Mononuclear cell (primary cell): Measurements from ENCODE around the gene TCERG1L. TPM values are rescaled to one million over a fixed set of nuclear protein-coding genes. Genes with fewer than 3 reads are reported as not detected.
"Not testable (repeated sequence)": the region's sequence is repeated elsewhere in the genome, so short reads cannot be mapped to it uniquely, and the experiment has no call there.

ENCODE experiments used
- H3K27me3 ChIP-seq: 2 replicates; pipeline ENCODE4 v1.6.0; 2011; ENCODE audit warnings: low read length, control low read depth; ENCODE audit not compliant: insufficient read depth
- H3K4me1 ChIP-seq: 2 replicates; pipeline ENCODE4 v1.5.1; 2011; ENCODE audit warnings: mild to moderate bottlenecking, low read length, control low read depth; ENCODE audit not compliant: insufficient read depth
- H3K4me3 ChIP-seq: 2 replicates; pipeline ENCODE4 v1.5.1; 2011; ENCODE audit warnings: mild to moderate bottlenecking, low read length, moderate library complexity
- H3K9me3 ChIP-seq: 2 replicates; pipeline ENCODE4 v1.5.1; 2011; ENCODE audit warnings: low read depth, mild to moderate bottlenecking, control low read depth, low read length
- total RNA-seq: library from RNA; depleted of rRNA; stranded (reverse); fragments of >200 nt; gene quantifications from one replicate; pipeline ENCODE4 v1.2.3, GENCODE V29; 2012

Gene TCERG1L
- total RNA-seq, 1 donor, result under 0.01 TPM

GRCh38 chr10:131178521-131179331 is 132.8 kb downstream of the TCERG1L start:
- peaks cover 9% of the 10 kb centered on the region for H3K9me3 ChIP-seq
- no peaks in the 10 kb centered on the region for H3K4me1 ChIP-seq
- no peak overlapping the region for H3K4me3 ChIP-seq
- no peaks in the 10 kb centered on the region for H3K27me3 ChIP-seq

- no peaks in the 10 kb centered on the region for H3K4me1 ChIP-seq
- H3K9me3 ChIP-seq, result peaks cover 9% of the 10 kb centered on the region
These were observed 133.8 kb downstream of the TCERG1L start for GRCh38 chr10:131177431-131178327.

GRCh38 chr10:131176907-131177306 is 134.6 kb downstream of the TCERG1L start:
- no peaks in the 10 kb centered on the region for H3K27me3 ChIP-seq
- peaks cover 9% of the 10 kb centered on the region for H3K9me3 ChIP-seq
- no peak overlapping the region for H3K4me3 ChIP-seq

More at GRCh38 chr10:131177431-131178327, 133.8 kb downstream of the TCERG1L start:
- no peaks in the 10 kb centered on the region for H3K27me3 ChIP-seq
- H3K4me3 ChIP-seq, result no peak overlapping the region

GRCh38 chr10:131176324-131176723 is 135.2 kb downstream of the TCERG1L start:
- H3K4me3 ChIP-seq, H3K9me3 ChIP-seq, H3K4me1 ChIP-seq, H3K27me3 ChIP-seq: not testable (repeated sequence)

More at GRCh38 chr10:131176907-131177306, 134.6 kb downstream of the TCERG1L start:
- no peaks in the 10 kb centered on the region for H3K4me1 ChIP-seq

GRCh38 chr10:131175891-131176290 is 135.6 kb downstream of the TCERG1L start:
- Histone ChIP-seq H3K27me3 (no peaks in the 10 kb centered on the region), H3K9me3 (peaks cover 9% of the 10 kb centered on the region), H3K4me1 (no peaks in the 10 kb centered on the region), H3K4me3 (no peak overlapping the region)

GRCh38 chr10:131174651-131175540 is 136.6 kb downstream of the TCERG1L start:
- no peak overlapping the region for H3K4me3 ChIP-seq
- H3K27me3 ChIP-seq, result no peaks in the 10 kb centered on the region
- H3K9me3 ChIP-seq, result peaks cover 9% of the 10 kb centered on the region
- H3K4me1 ChIP-seq, result no peaks in the 10 kb centered on the region

GRCh38 chr10:131174211-131174565 is 137.3 kb downstream of the TCERG1L start:
- Histone ChIP-seq H3K4me1 (no peaks in the 10 kb centered on the region), H3K9me3 (peaks cover 9% of the 10 kb centered on the region), H3K27me3 (no peaks in the 10 kb centered on the region), H3K4me3 (no peak overlapping the region)

GRCh38 chr10:131173484-131174210 is 137.9 kb downstream of the TCERG1L start:
- Histone ChIP-seq H3K27me3 (no peaks in the 10 kb centered on the region), H3K4me1 (no peaks in the 10 kb centered on the region), H3K4me3 (no peak overlapping the region), H3K9me3 (peaks cover 9% of the 10 kb centered on the region)

GRCh38 chr10:131172433-131172832 is 139.1 kb downstream of the TCERG1L start:
- H3K4me1 ChIP-seq, result no peaks in the 10 kb centered on the region
- no peaks in the 10 kb centered on the region for H3K27me3 ChIP-seq
- no peak overlapping the region for H3K4me3 ChIP-seq
- peaks cover 9% of the 10 kb centered on the region for H3K9me3 ChIP-seq

GRCh38 chr10:131169146-131169545 is 142.4 kb downstream of the TCERG1L start:
- Histone ChIP-seq H3K9me3 (no peaks in the 10 kb centered on the region), H3K4me1 (no peaks in the 10 kb centered on the region), H3K4me3 (no peak overlapping the region), H3K27me3 (no peaks in the 10 kb centered on the region)

- no peaks in the 10 kb centered on the region for H3K27me3 ChIP-seq
- H3K4me3 ChIP-seq, result no peak overlapping the region
- no peaks in the 10 kb centered on the region for H3K4me1 ChIP-seq
- H3K9me3 ChIP-seq, result no peaks in the 10 kb centered on the region
These were observed 143.2 kb downstream of the TCERG1L start for GRCh38 chr10:131168238-131168875.

GRCh38 chr10:131167036-131167860 is 144.3 kb downstream of the TCERG1L start:
- H3K9me3 ChIP-seq, result no peaks in the 10 kb centered on the region
- H3K27me3 ChIP-seq, result no peaks in the 10 kb centered on the region
- H3K4me1 ChIP-seq, result no peaks in the 10 kb centered on the region
- H3K4me3 ChIP-seq, result no peak overlapping the region

- Histone ChIP-seq H3K4me3 (no peak overlapping the region), H3K4me1 (no peaks in the 10 kb centered on the region), H3K9me3 (no peaks in the 10 kb centered on the region), H3K27me3 (no peaks in the 10 kb centered on the region)
These were observed 145.0 kb downstream of the TCERG1L start for GRCh38 chr10:131166486-131166885.
